CD14-positive monocyte (primary cell): Measurements from ENCODE around the gene ZRANB1. TPM values are rescaled to one million over a fixed set of nuclear protein-coding genes. Genes with fewer than 3 reads are reported as not detected.

Experiments
- DNase-seq, 3 donors: peaks; one replicate each; pipeline ENCODE4 v3.0.0-alpha.2; 2011 to 2022
- H2AFZ ChIP-seq: 2 replicates; pipeline ENCODE4 v1.6.0; 2012; ENCODE audit warnings: mild to moderate bottlenecking, low read depth, low read length, inconsistent platforms; ENCODE audit not compliant: insufficient read depth, poor library complexity, severe bottlenecking
- H3K27ac ChIP-seq, 2 donors: 1 replicate in 1 of 2; 2 replicates in 1 of 2; pipeline ENCODE4 v1.5.1; 2012 to 2013; ENCODE audit warnings: low read length in 2 of 2, control low read depth in 1 of 2, inconsistent platforms in 1 of 2, low read depth in 1 of 2, mild to moderate bottlenecking in 1 of 2
- H3K27me3 ChIP-seq, 2 donors: one replicate each; pipeline versions ENCODE4 v1.6.0 to v1.6.1; 2011 to 2013; ENCODE audit warnings: low read length in 2 of 2; ENCODE audit not compliant: control insufficient read depth in 2 of 2, insufficient read depth in 2 of 2
- H3K36me3 ChIP-seq, 2 donors: replicated peaks in 1 of 2; 1 replicate in 1 of 2; 2 replicates in 1 of 2; pipeline versions ENCODE4 v1.5.1 to v1.6.1; 2012 to 2013; ENCODE audit warnings: low read length in 2 of 2, control low read depth in 1 of 2, inconsistent platforms in 1 of 2, mild to moderate bottlenecking in 1 of 2; ENCODE audit not compliant: insufficient read depth in 2 of 2, control insufficient read depth in 1 of 2
- H3K4me1 ChIP-seq, 2 donors: 1 replicate in 1 of 2; 2 replicates in 1 of 2; pipeline versions ENCODE4 v1.5.1 to v1.6.1; 2012 to 2013; ENCODE audit warnings: low read length in 2 of 2, control low read depth in 1 of 2, inconsistent platforms in 1 of 2, mild to moderate bottlenecking in 1 of 2, moderate library complexity in 1 of 2; ENCODE audit not compliant: insufficient read depth in 2 of 2, control insufficient read depth in 1 of 2
- H3K4me2 ChIP-seq: replicated peaks from 2 replicates; pipeline ENCODE3; 2012; ENCODE audit warnings: low read length, moderate library complexity, mild to moderate bottlenecking; ENCODE audit not compliant: poor library complexity, severe bottlenecking; ENCODE audit errors: extremely low read depth
- H3K4me3 ChIP-seq, 3 experiments: fragments of 200-600 bp in 1 of 3; sonication (generic) in 1 of 3; replicated peaks in 1 of 3; 1 replicate in 2 of 3; 2 replicates in 1 of 3; pipeline ENCODE4 v1.5.1; 2011 to 2013; ENCODE audit warnings: low read length in 3 of 3, mild to moderate bottlenecking in 3 of 3, control low read depth in 2 of 3, low read depth in 2 of 3, inconsistent platforms in 1 of 3, moderate library complexity in 1 of 3
- H3K79me2 ChIP-seq: 2 replicates; pipeline ENCODE4 v1.6.0; 2012; ENCODE audit warnings: mild to moderate bottlenecking, control low read depth, inconsistent platforms, low read length, moderate library complexity; ENCODE audit not compliant: insufficient read depth
- H3K9ac ChIP-seq: 2 replicates; pipeline ENCODE4 v1.6.0; 2017; ENCODE audit warnings: low read length, mild to moderate bottlenecking; ENCODE audit not compliant: insufficient read depth, poor library complexity, severe bottlenecking
- H3K9me3 ChIP-seq, 2 donors: replicated peaks in 1 of 2; 1 replicate in 1 of 2; 2 replicates in 1 of 2; pipeline versions ENCODE4 v1.5.1 to v1.6.1; 2012 to 2013; ENCODE audit warnings: low read length in 2 of 2, control low read depth in 1 of 2; ENCODE audit not compliant: control insufficient read depth in 1 of 2, insufficient read depth in 1 of 2
- H4K20me1 ChIP-seq: 2 replicates; pipeline ENCODE4 v1.6.0; 2012; ENCODE audit warnings: mild to moderate bottlenecking, low read length, control low read depth, moderate library complexity; ENCODE audit not compliant: insufficient read depth
- H3K27ac Mint-ChIP-seq, 7 donors: one replicate each; pipeline ENCODE4 v1.8.0; 2020; ENCODE audit warnings: mild to moderate bottlenecking in 7 of 7, mixed read lengths in 7 of 7, moderate library complexity in 6 of 7, inconsistent platforms in 2 of 7
- H3K27me3 Mint-ChIP-seq, 3 donors: one replicate each; pipeline ENCODE4 v1.8.0; 2021 to 2022; ENCODE audit warnings: low read depth in 3 of 3, mild to moderate bottlenecking in 3 of 3, mixed read lengths in 3 of 3, moderate library complexity in 3 of 3, inconsistent platforms in 1 of 3
- H3K36me3 Mint-ChIP-seq, 2 donors: one replicate each; pipeline ENCODE4 v1.8.0; 2020; ENCODE audit warnings: mixed read lengths in 2 of 2, inconsistent platforms in 1 of 2, mild to moderate bottlenecking in 1 of 2
- H3K4me1 Mint-ChIP-seq: one replicate; pipeline ENCODE4 v1.8.0; 2020; ENCODE audit warnings: mild to moderate bottlenecking, mixed read lengths
- H3K4me3 Mint-ChIP-seq, 2 donors: one replicate each; pipeline ENCODE4 v1.8.0; 2020; ENCODE audit warnings: mild to moderate bottlenecking in 2 of 2, mixed read lengths in 2 of 2, moderate library complexity in 1 of 2
- H3K9me3 Mint-ChIP-seq, 7 donors: one replicate each; pipeline ENCODE4 v1.8.0; 2020 to 2022; ENCODE audit warnings: mixed read lengths in 7 of 7, mild to moderate bottlenecking in 6 of 7, moderate library complexity in 6 of 7, inconsistent platforms in 2 of 7
- CTCF ChIP-seq: fragments of 200-600 bp; IDR thresholded peaks from one replicate; pipeline ENCODE4 v1.8.0; 2022; ENCODE audit warnings: antibody characterized with exemption, mild to moderate bottlenecking
- WGBS: methylation state at CpG from one replicate; pipeline ENCODE4 v1.1.5; 2013; ENCODE audit warnings: missing lambda C conversion rate; ENCODE audit not compliant: insufficient coverage; 5-methylcytosine and 5-hydroxymethylcytosine counted together
- intact Hi-C, 2 donors: fragments of 100-400 bp; cut with micrococcal nuclease; formaldehyde crosslinking; loops; one replicate each; pipeline versions ENCODE4 v1.15.0 to v1.15.1; 2023
- polyA plus RNA-seq, 3 donors: library from polyadenylated mRNA; depleted of rRNA in 1 of 3; unstranded in 2 of 3; stranded (reverse) in 1 of 3; fragments of 300-500 nt in 2 of 3; fragments of >200 nt in 1 of 3; fragmentation: Illumina TruSeq in 2 of 3; gene quantifications; 1 replicate in 2 of 3; 2 replicates in 1 of 3; pipeline ENCODE4 v1.2.3, GENCODE V29; 2012 to 2021

ZRANB1 gene
- polyA plus RNA-seq, 3 donors: 2.7 to 5.6 (median 3.1) TPM

DNA sequence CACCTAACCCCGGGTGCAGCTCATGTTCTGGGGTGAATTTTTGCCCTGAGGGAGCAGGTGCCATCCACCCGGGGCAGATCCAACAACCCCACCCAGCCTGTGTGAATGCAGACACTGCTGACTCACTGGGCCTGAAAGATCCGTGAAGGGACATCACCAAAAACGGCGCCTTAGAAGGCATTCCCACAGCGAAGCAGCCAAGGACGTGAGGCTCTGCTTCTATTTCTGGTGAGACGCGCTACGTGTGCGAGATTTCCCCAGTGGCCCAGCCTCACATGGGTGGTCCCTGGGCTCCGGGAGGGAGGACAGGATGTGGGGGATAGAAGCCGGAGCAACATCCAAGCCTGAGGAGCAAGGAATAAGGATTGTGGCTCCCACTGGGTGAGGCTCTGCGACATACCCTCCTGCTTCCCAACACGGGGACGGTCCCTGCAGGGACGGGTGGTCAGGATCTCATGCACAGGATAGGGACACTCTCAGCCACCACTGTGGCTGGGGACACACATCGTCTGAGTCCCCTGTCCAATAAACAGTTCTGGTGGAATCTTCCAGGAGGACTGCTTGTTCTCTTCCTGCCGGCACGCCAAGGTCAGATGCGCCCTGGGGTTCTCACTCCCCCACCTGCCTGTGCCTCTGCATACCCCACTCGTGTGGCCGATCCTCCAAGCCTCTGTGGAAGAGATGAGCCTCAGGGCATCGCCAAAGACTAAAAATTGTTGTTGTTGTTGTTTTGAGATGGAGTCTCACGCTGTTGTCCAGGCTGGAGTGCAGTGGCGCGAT, 70.2 kb downstream of the ZRANB1 start:
- DNase-seq: no peak
- TF ChIP-seq CTCF: no peak
- Histone ChIP-seq H4K20me1 (peaks cover 100% of the 10 kb centered on the region), H3K27ac (no peak overlapping the region), H3K27me3 (no peaks in the 10 kb centered on the region), H3K4me2 (no peak overlapping the region), H3K79me2 (peaks cover 90% of the 10 kb centered on the region), H3K9ac (no peak overlapping the region), H2AFZ (no peak overlapping the region), H3K4me1 (no peaks in the 10 kb centered on the region), H3K4me3 (no peak overlapping the region), H3K9me3 (no peaks in the 10 kb centered on the region), H3K36me3 (peaks cover 39 to 84% of the 10 kb centered on the region in 2 donors)
- Mint-ChIP-seq H3K4me3 (peak overlapping the region in 1 of 2 donors; percentile 31), H3K36me3 (peaks cover 29 to 75% of the 10 kb centered on the region in 2 donors), H3K27me3 (peaks cover 0 to 2% (median 0%) of the 10 kb centered on the region in 3 donors), H3K27ac (peak overlapping the region in 2 of 7 donors; percentile 21 to 24), H3K4me1 (peaks cover 2% of the 10 kb centered on the region), H3K9me3 (peaks cover 0 to 2% (median 0%) of the 10 kb centered on the region in 7 donors)
- WGBS: 96% methylated on average over 20 of the region's 27 CpGs
- intact Hi-C loops: no loop called here

DNA sequence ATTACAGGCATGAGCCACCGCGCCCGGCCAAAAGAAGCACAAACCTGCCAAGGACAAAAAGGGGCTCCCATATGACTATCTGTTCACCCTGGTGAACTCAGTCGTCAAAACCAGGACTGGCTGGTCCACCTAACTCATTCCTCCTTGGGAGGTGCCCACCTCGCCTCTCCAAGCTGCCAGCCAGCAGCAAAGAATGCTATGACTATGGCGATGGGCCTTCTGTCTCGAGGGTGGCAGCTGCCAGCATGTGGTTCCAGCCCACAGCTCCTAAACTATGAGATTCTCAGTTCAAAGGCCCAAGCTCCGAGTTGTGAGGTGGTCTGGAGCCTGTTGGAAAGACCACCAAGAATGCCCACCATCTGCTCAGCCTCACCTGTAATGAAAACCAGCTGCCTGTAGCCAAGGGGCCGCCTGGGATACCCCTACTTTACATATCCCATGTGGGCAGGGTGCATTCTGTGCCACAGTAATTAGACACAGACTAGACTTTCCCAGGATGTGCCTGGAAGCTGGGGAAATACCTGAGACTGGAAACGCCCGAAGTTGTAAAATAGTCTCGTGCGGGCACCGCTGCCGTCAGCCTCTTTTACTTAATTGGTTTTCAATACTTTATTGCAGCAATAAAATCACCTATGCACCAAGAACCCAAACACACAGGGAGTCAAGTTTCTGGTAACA, 71.1 kb downstream of the ZRANB1 start:
- no peaks in the 10 kb centered on the region for H3K27me3 ChIP-seq
- peaks cover 46 to 84% of the 10 kb centered on the region in 2 donors for H3K36me3 ChIP-seq
- no peak overlapping the region for H3K4me3 ChIP-seq
- no peak overlapping the region for H2AFZ ChIP-seq
- H3K9me3 ChIP-seq: no peaks in the 10 kb centered on the region
- H3K79me2 ChIP-seq: peaks cover 91% of the 10 kb centered on the region
- no peak overlapping the region for H3K4me2 ChIP-seq
- Mint-ChIP-seq H3K4me1 (peaks cover 2% of the 10 kb centered on the region), H3K36me3 (peaks cover 35 to 78% of the 10 kb centered on the region in 2 donors), H3K27me3 (peaks cover 0 to 2% (median 0%) of the 10 kb centered on the region in 3 donors), H3K27ac (peak overlapping the region in 1 of 7 donors; percentile 21), H3K9me3 (peaks cover 0 to 2% (median 0%) of the 10 kb centered on the region in 7 donors), H3K4me3 (no peak overlapping the region)
- H3K4me1 ChIP-seq: no peaks in the 10 kb centered on the region
- peaks cover 100% of the 10 kb centered on the region for H4K20me1 ChIP-seq
- H3K27ac ChIP-seq: no peak overlapping the region
- WGBS: 93% methylated on average over 7 of the region's 15 CpGs
- no peak for TF ChIP-seq CTCF
- no peak overlapping the region for H3K9ac ChIP-seq
- intact Hi-C loops: no loop called here
- no peak for DNase-seq
